Lower lobe of right lung (tissue), 2 donors: ENCODE data around the gene HTR2A. TPM values are rescaled to one million over a fixed set of nuclear protein-coding genes. Genes with fewer than 3 reads are reported as not detected.

Experiments
- ATAC-seq, 2 donors: fragments of 200-7000 bp; cut with Tn5 transposase; one replicate each; pipeline ENCODE4 v1.9.1; 2020 to 2022; ENCODE audit warnings: mild to moderate bottlenecking in 2 of 2, moderate library complexity in 2 of 2
- DNase-seq: peaks from one replicate; pipeline ENCODE4 v3.0.0-alpha.2; 2020
- H3K27ac ChIP-seq: fragments of 200-600 bp; one replicate; pipeline ENCODE4 v1.8.0; 2022
- H3K27me3 ChIP-seq: fragments of 200-600 bp; one replicate; pipeline ENCODE4 v1.8.0; 2022; ENCODE audit warnings: low read depth
- H3K36me3 ChIP-seq: fragments of 200-600 bp; one replicate; pipeline ENCODE4 v1.8.0; 2022; ENCODE audit warnings: mild to moderate bottlenecking
- H3K4me1 ChIP-seq: fragments of 200-600 bp; one replicate; pipeline ENCODE4 v1.8.0; 2022
- H3K4me3 ChIP-seq: fragments of 200-600 bp; one replicate; pipeline ENCODE4 v1.8.0; 2022; ENCODE audit warnings: mild to moderate bottlenecking
- H3K9me3 ChIP-seq: fragments of 200-600 bp; one replicate; pipeline ENCODE4 v1.8.0; 2022
- intact Hi-C: fragments of 100-400 bp; cut with DNase I; formaldehyde crosslinking; loops from one replicate; pipeline ENCODE4 v1.11.0; 2022
- total RNA-seq: library from RNA; stranded (reverse); fragmentation: NEBNext Ultra II Directional; extraction: Animal tissue kit (Norgen Biotek cat#: 25700); gene quantifications from one replicate; pipeline ENCODE4 v1.2.1, GENCODE V29; 2021
- TF ChIP-seq, protein P1 (sequence below): fragments of 200-600 bp; IDR thresholded peaks from one replicate; pipeline ENCODE4 v1.8.0; 2022; ENCODE audit warnings: antibody characterized with exemption, mild to moderate bottlenecking
- donor health status: DM: no; HTN: yes; CAD: no; lungs with severe emphysema.

Gene HTR2A
- total RNA-seq, 1 donor from 2014 or later = 0.32 TPM

DNA sequence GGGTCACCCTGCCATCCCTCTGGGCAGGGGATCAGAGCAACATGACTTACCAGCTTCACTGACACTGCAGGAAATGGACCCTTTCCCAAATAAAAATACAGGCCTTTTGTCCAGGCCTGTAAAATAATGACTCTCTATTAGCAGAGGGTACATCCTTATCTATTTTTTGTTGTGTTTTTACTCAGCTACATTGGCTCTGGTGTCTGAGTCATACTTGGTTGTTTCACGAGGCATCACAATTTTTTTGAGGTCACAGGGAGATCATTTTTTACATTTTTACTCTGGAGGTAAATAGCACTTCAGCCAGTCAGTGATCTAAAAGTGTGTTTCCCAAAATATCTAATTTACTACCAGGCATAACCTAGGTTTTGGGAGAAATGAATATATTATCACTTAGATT lies 6.9 kb upstream of the HTR2A start:
- TF ChIP-seq, protein P1, sequence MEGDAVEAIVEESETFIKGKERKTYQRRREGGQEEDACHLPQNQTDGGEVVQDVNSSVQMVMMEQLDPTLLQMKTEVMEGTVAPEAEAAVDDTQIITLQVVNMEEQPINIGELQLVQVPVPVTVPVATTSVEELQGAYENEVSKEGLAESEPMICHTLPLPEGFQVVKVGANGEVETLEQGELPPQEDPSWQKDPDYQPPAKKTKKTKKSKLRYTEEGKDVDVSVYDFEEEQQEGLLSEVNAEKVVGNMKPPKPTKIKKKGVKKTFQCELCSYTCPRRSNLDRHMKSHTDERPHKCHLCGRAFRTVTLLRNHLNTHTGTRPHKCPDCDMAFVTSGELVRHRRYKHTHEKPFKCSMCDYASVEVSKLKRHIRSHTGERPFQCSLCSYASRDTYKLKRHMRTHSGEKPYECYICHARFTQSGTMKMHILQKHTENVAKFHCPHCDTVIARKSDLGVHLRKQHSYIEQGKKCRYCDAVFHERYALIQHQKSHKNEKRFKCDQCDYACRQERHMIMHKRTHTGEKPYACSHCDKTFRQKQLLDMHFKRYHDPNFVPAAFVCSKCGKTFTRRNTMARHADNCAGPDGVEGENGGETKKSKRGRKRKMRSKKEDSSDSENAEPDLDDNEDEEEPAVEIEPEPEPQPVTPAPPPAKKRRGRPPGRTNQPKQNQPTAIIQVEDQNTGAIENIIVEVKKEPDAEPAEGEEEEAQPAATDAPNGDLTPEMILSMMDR = no peak
- DNase-seq = no peak
- ATAC-seq = no peak
- Histone ChIP-seq H3K36me3 (no peaks in the 10 kb centered on the region), H3K9me3 (no peaks in the 10 kb centered on the region), H3K4me1 (no peaks in the 10 kb centered on the region), H3K4me3 (no peak overlapping the region), H3K27ac (no peak overlapping the region), H3K27me3 (no peaks in the 10 kb centered on the region)
- intact Hi-C loops = no loop called here

DNA sequence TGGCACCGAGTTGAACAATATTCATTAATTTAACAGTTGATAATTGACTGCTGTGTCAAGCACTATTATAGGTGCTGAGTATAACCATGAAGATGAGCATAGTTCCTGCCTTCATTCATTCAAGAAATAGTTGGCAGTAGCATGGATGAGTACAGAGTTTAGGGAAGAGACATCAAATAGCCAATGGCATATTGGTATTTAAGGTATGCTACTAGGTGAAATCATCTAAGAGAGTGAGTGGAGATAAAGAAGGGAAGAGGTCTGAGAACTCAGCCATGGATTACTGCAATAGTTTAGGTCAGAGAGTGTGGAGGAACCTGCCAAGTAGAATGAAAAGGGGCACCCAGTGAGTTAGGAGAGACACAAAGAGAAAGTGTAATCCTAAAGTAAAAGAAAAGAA lies 4.9 kb upstream of the HTR2A start:
- Histone ChIP-seq H3K9me3 (no peaks in the 10 kb centered on the region), H3K36me3 (no peaks in the 10 kb centered on the region), H3K4me1 (peaks cover 5% of the 10 kb centered on the region), H3K27me3 (no peaks in the 10 kb centered on the region), H3K4me3 (no peak overlapping the region), H3K27ac (no peak overlapping the region)
- intact Hi-C loops = no loop called here
- ATAC-seq (no peak), DNase-seq (no peak)
- TF ChIP-seq, protein P1 = no peak

- ATAC-seq (no peak), DNase-seq (no peak)
- intact Hi-C loops = no loop called here
- H3K36me3 ChIP-seq = no peaks in the 10 kb centered on the region
- no peak overlapping the region for H3K4me3 ChIP-seq
- H3K27me3 ChIP-seq = no peaks in the 10 kb centered on the region
- TF ChIP-seq, protein P1 = no peak
- peaks cover 6% of the 10 kb centered on the region for H3K4me1 ChIP-seq
- no peak overlapping the region for H3K27ac ChIP-seq
- H3K9me3 ChIP-seq = no peaks in the 10 kb centered on the region
These were observed 2.9 kb upstream of the HTR2A start for GRCh38 chr13:46899801-46900200.

DNA sequence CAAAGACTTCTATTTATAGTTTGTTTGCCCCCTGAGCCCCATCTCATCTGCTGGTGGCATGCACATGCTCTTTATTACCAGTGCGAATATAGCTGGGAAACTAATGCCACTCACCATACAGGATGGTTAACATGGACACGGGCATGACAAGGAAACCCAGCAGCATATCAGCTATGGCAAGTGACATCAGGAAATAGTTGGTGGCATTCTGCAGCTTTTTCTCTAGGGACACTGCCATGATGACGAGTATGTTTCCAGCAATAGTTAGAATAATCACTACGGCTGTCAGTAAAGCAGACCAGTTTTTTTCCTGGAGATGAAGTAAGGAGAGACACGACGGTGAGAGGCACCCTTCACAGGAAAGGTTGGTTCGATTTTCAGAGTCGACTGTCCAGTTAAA lies 1.5 kb downstream of the HTR2A start:
- intact Hi-C loops = no loop called here
- Histone ChIP-seq H3K9me3 (no peaks in the 10 kb centered on the region), H3K4me1 (peaks cover 11% of the 10 kb centered on the region), H3K36me3 (no peaks in the 10 kb centered on the region), H3K27me3 (peaks cover 3% of the 10 kb centered on the region), H3K27ac (no peak overlapping the region), H3K4me3 (no peak overlapping the region)
- ATAC-seq = no peak
- DNase-seq = no peak
- TF ChIP-seq, protein P1 = no peak

- Histone ChIP-seq H3K4me1 (peaks cover 11% of the 10 kb centered on the region), H3K9me3 (no peaks in the 10 kb centered on the region), H3K27me3 (peaks cover 3% of the 10 kb centered on the region), H3K27ac (no peak overlapping the region), H3K36me3 (no peaks in the 10 kb centered on the region), H3K4me3 (peak overlapping the region; percentile 65)
- TF ChIP-seq, protein P1 = no peak
- intact Hi-C loops = no loop called here
- DNase-seq = no peak
- ATAC-seq = peak in 1 of 2 donors; percentile 60
These were observed 2.3 kb downstream of the HTR2A start for GRCh38 chr13:46894568-46894967.
